H1 (cell line): ENCODE results near the gene MGLL. TPM values are rescaled to one million over a fixed set of nuclear protein-coding genes. Genes with fewer than 3 reads are reported as not detected.

Experiments used
- CTCF ChIA-PET: fragments of 300-600 bp; sonication (Branson Sonifier 250); formaldehyde crosslinking; loops from one replicate; lab custom pipeline; 2021; ENCODE audit not compliant: partially characterized antibody; lab: Charles Lee
- POLR2A ChIA-PET: fragments of 300-600 bp; sonication (Branson Sonifier 250); formaldehyde crosslinking; loops from one replicate; lab custom pipeline; 2021; ENCODE audit warnings: inconsistent platforms; ENCODE audit not compliant: partially characterized antibody; lab: Charles Lee
- DNase-seq, 2 experiments: peaks; one replicate each; pipeline versions ENCODE4 v3.0.0 to v3.0.0-alpha.2; 2010 to 2022; ENCODE audit warnings: low spot score in 2 of 2, low read depth in 1 of 2, mixed read lengths in 1 of 2
- FAIRE-seq: peaks from 2 replicates; lab custom pipeline; 2011; peaks lifted over from hg19 to GRCh38; lab: Jason Lieb, UNC
- H2AFZ ChIP-seq: 2 replicates; pipeline ENCODE4 v1.8.1; 2012; ENCODE audit warnings: low read length, inconsistent platforms
- H2AK5ac ChIP-seq: 2 replicates; pipeline ENCODE4 v1.6.1; 2013; ENCODE audit warnings: low read depth, low read length
- H2BK120ac ChIP-seq: replicated peaks from 2 replicates; pipeline ENCODE3; 2013; ENCODE audit warnings: low read depth, low read length, inconsistent platforms
- H2BK12ac ChIP-seq: 2 replicates; pipeline ENCODE4 v1.6.1; 2013; ENCODE audit warnings: low read depth, low read length
- H2BK15ac ChIP-seq: 2 replicates; pipeline ENCODE4 v1.6.1; 2013; ENCODE audit warnings: low read length
- H2BK20ac ChIP-seq: 2 replicates; pipeline ENCODE4 v1.6.1; 2013; ENCODE audit warnings: low read length
- H2BK5ac ChIP-seq: 2 replicates; pipeline ENCODE4 v1.6.1; 2013; ENCODE audit warnings: low read depth, low read length
- H3K14ac ChIP-seq: 2 replicates; pipeline ENCODE4 v1.6.1; 2013; ENCODE audit warnings: inconsistent platforms; ENCODE audit not compliant: insufficient read length
- H3K18ac ChIP-seq: 2 replicates; pipeline ENCODE4 v1.6.1; 2013; ENCODE audit warnings: low read length; ENCODE audit errors: extremely low read depth
- H3K23ac ChIP-seq: 2 replicates; pipeline ENCODE4 v1.6.1; 2013; ENCODE audit warnings: inconsistent platforms; ENCODE audit not compliant: insufficient read length
- H3K23me2 ChIP-seq: 2 replicates; pipeline ENCODE4 v1.6.1; 2013; ENCODE audit warnings: low read depth, low read length
- H3K27ac ChIP-seq: 2 replicates; pipeline ENCODE4 v1.6.1; 2011; ENCODE audit warnings: low read depth, low read length, inconsistent platforms
- H3K27me3 ChIP-seq, 4 experiments: replicated peaks in 1 of 4; 1 replicate in 1 of 4; 2 replicates in 3 of 4; pipeline versions ENCODE4 v1.6.1 to v1.8.1; 2011 to 2013; ENCODE audit warnings: low read length in 3 of 4, mild to moderate bottlenecking in 3 of 4, inconsistent platforms in 2 of 4, mixed read lengths in 2 of 4, moderate library complexity in 1 of 4; ENCODE audit not compliant: control insufficient read depth in 3 of 4, insufficient read depth in 3 of 4; ENCODE audit errors: extremely low read depth in 1 of 4
- H3K36me3 ChIP-seq, 4 experiments: 2 replicates each; pipeline versions ENCODE4 v1.6.1 to v1.8.1; 2011 to 2013; ENCODE audit warnings: mild to moderate bottlenecking in 4 of 4, low read length in 3 of 4, moderate library complexity in 2 of 4, control low read depth in 1 of 4, inconsistent platforms in 1 of 4; ENCODE audit not compliant: insufficient read depth in 4 of 4, control insufficient read depth in 2 of 4
- H3K4ac ChIP-seq: replicated peaks from 2 replicates; pipeline ENCODE3; 2013; ENCODE audit warnings: low read length, low read depth, mixed read lengths, inconsistent platforms; ENCODE audit not compliant: insufficient read length
- H3K4me1 ChIP-seq, 4 experiments: replicated peaks in 1 of 4; 1 replicate in 1 of 4; 2 replicates in 3 of 4; pipeline versions ENCODE4 v1.6.1 to v1.8.1; 2011 to 2013; ENCODE audit warnings: low read length in 3 of 4, inconsistent platforms in 2 of 4, mixed read lengths in 1 of 4; ENCODE audit not compliant: insufficient read depth in 4 of 4, control insufficient read depth in 3 of 4
- H3K4me2 ChIP-seq, 2 experiments: 2 replicates each; pipeline versions ENCODE4 v1.6.1 to v1.8.1; 2011 to 2013; ENCODE audit warnings: low read depth in 2 of 2, low read length in 2 of 2, control low read depth in 1 of 2, inconsistent platforms in 1 of 2, mild to moderate bottlenecking in 1 of 2; ENCODE audit not compliant: insufficient read depth in 1 of 2
- H3K4me3 ChIP-seq, 4 experiments: fragments of 200-600, 300-600 bp in 1 of 4; sonication (generic), shearing (Covaris generic), sonication (Bioruptor Twin) in 1 of 4; 2 replicates each; pipeline versions ENCODE4 v1.5.1 to v1.8.1; 2011 to 2016; ENCODE audit warnings: low read length in 4 of 4, low read depth in 3 of 4, control low read depth in 2 of 4, inconsistent platforms in 2 of 4, mild to moderate bottlenecking in 2 of 4, mixed read lengths in 1 of 4, moderate library complexity in 1 of 4; ENCODE audit not compliant: insufficient read depth in 2 of 4; ENCODE audit errors: extremely low read depth in 1 of 4
- H3K56ac ChIP-seq: replicated peaks from 2 replicates; pipeline ENCODE3; 2013; ENCODE audit warnings: low read depth, mild to moderate bottlenecking, mixed read lengths, low read length, inconsistent platforms; ENCODE audit not compliant: insufficient read length
- H3K79me1 ChIP-seq: 2 replicates; pipeline ENCODE4 v1.6.1; 2013; ENCODE audit warnings: low read depth, low read length, control low read depth
- H3K79me2 ChIP-seq, 2 experiments: 2 replicates each; pipeline versions ENCODE4 v1.6.1 to v1.8.1; 2012 to 2013; ENCODE audit warnings: low read length in 2 of 2, mild to moderate bottlenecking in 2 of 2, inconsistent platforms in 1 of 2; ENCODE audit not compliant: insufficient read depth in 2 of 2, control insufficient read depth in 1 of 2
- H3K9ac ChIP-seq, 4 experiments: replicated peaks in 1 of 4; 1 replicate in 1 of 4; 2 replicates in 3 of 4; pipeline versions ENCODE4 v1.6.1 to v1.8.1; 2011 to 2013; ENCODE audit warnings: low read depth in 3 of 4, low read length in 3 of 4, control low read depth in 2 of 4, mild to moderate bottlenecking in 2 of 4, moderate library complexity in 2 of 4, inconsistent platforms in 1 of 4; ENCODE audit errors: extremely low read depth in 1 of 4
- H3K9me3 ChIP-seq, 2 experiments: 2 replicates each; pipeline versions ENCODE4 v1.6.1 to v1.8.1; 2012 to 2013; ENCODE audit warnings: mild to moderate bottlenecking in 2 of 2, moderate library complexity in 2 of 2, control low read depth in 1 of 2, inconsistent platforms in 1 of 2, low read depth in 1 of 2, low read length in 1 of 2, mixed read lengths in 1 of 2; ENCODE audit not compliant: insufficient read depth in 2 of 2
- H4K20me1 ChIP-seq, 2 experiments: replicated peaks in 1 of 2; 2 replicates each; pipeline versions ENCODE3 to v1.8.1; 2011 to 2013; ENCODE audit warnings: inconsistent platforms in 2 of 2, low read length in 2 of 2, mild to moderate bottlenecking in 1 of 2; ENCODE audit not compliant: insufficient read depth in 2 of 2, control insufficient read depth in 1 of 2
- H4K5ac ChIP-seq: 2 replicates; pipeline ENCODE4 v1.6.1; 2013; ENCODE audit warnings: low read length, low read depth, mixed read lengths, inconsistent platforms; ENCODE audit not compliant: insufficient read length
- H4K8ac ChIP-seq: 2 replicates; pipeline ENCODE4 v1.8.0; 2013; ENCODE audit warnings: mild to moderate bottlenecking, moderate library complexity, low read length, inconsistent platforms; ENCODE audit not compliant: insufficient read depth; ENCODE audit errors: extremely low read depth
- H4K91ac ChIP-seq: replicated peaks from 2 replicates; pipeline ENCODE3; 2013; ENCODE audit warnings: low read length, mixed read lengths, inconsistent platforms; ENCODE audit not compliant: insufficient read length
- EP300 ChIP-seq, 2 experiments: IDR thresholded peaks; 1 replicate in 1 of 2; 2 replicates in 1 of 2; pipeline ENCODE4 v1.6.1; 2011 to 2012; ENCODE audit warnings: low read depth in 2 of 2, low read length in 2 of 2, mild to moderate bottlenecking in 2 of 2, borderline replicate concordance in 1 of 2, inconsistent platforms in 1 of 2, moderate library complexity in 1 of 2
- MAFK ChIP-seq: IDR thresholded peaks from 2 replicates; pipeline ENCODE4 v1.6.1; 2012; ENCODE audit warnings: low read depth, mild to moderate bottlenecking, improper control_type of control experiment, low read length
- POLR2AphosphoS5 ChIP-seq: IDR thresholded peaks from 2 replicates; pipeline ENCODE4 v1.6.1; 2011; ENCODE audit warnings: low read depth, low read length
- RAD21 ChIP-seq, 2 experiments: IDR thresholded peaks in 1 of 2; conservative IDR thresholded peaks in 1 of 2; 2 replicates each; pipeline ENCODE4 v1.6.1; 2011; ENCODE audit warnings: low read depth in 2 of 2, low read length in 2 of 2, improper control_type of control experiment in 1 of 2, inconsistent platforms in 1 of 2, mild to moderate bottlenecking in 1 of 2, moderate library complexity in 1 of 2
- RNF2 ChIP-seq: fragments of 200-900, 300-1000 bp; sonication (generic); IDR thresholded peaks from 2 replicates; pipeline ENCODE4 v1.7.1; 2016; ENCODE audit warnings: borderline replicate concordance, low read depth, mild to moderate bottlenecking, antibody characterized with exemption, low read length; ENCODE audit not compliant: poor library complexity, severe bottlenecking; ENCODE audit errors: missing control alignments
- SIRT6 ChIP-seq: IDR thresholded peaks from one replicate; pipeline ENCODE4 v1.7.1; 2012; ENCODE audit warnings: low read length, inconsistent platforms
- SP4 ChIP-seq: IDR thresholded peaks from 2 replicates; pipeline ENCODE4 v1.6.1; 2012; ENCODE audit warnings: low read length, inconsistent platforms
- TAF1 ChIP-seq: IDR thresholded peaks from 2 replicates; pipeline ENCODE4 v1.6.1; 2011; ENCODE audit warnings: mild to moderate bottlenecking, low read depth, low read length
- TAF7 ChIP-seq: optimal IDR thresholded peaks from 2 replicates; pipeline ENCODE3; 2011; ENCODE audit warnings: low read depth, mild to moderate bottlenecking, inconsistent platforms, low read length, moderate library complexity, borderline replicate concordance
- WGBS, 2 experiments: shearing (Covaris generic) in 1 of 2; methylation state at CpG; one replicate each; pipeline versions ENCODE4 v1.1.6 to v1.1.7; 2013 to 2015; ENCODE audit warnings: low lambda C conversion rate in 2 of 2, mixed read lengths in 2 of 2, inconsistent platforms in 1 of 2, low coverage in 1 of 2, missing lambda C conversion rate in 1 of 2; ENCODE audit not compliant: insufficient replicate concordance in 2 of 2, insufficient coverage in 1 of 2, insufficient read length in 1 of 2; ENCODE audit errors: extremely low coverage in 1 of 2, missing lambda C conversion rate in 1 of 2; 5-methylcytosine and 5-hydroxymethylcytosine counted together
- polyA plus RNA-seq, 7 experiments: library from polyadenylated mRNA; depleted of rRNA in 3 of 7; stranded (reverse) in 5 of 7; unstranded in 2 of 7; fragments of >200 nt in 5 of 7; fragments of 200-250 nt in 2 of 7; gene quantifications; 1 replicate in 5 of 7; 2 replicates in 1 of 7; 4 replicates in 1 of 7; pipeline versions ENCODE4 v1.2.1 to v1.2.3, GENCODE V29; 2011 to 2013; ENCODE audit warnings: missing spikeins in 2 of 7, mixed read lengths in 2 of 7
- total RNA-seq: library from RNA; stranded (reverse); fragmentation: NEBNext Ultra II Directional; extraction: Animal tissue kit (Norgen Biotek cat#: 25700); gene quantifications from 2 replicates; pipeline ENCODE4 v1.2.1, GENCODE V29; 2021
- TF ChIP-seq, protein P1 (sequence below): IDR thresholded peaks from 2 replicates; pipeline ENCODE4 v1.6.1; 2011; ENCODE audit warnings: low read depth, mild to moderate bottlenecking, low read length; ENCODE audit not compliant: insufficient read depth

Gene MGLL
- total and polyA plus RNA-seq, 2 of the 8 experiments (the other 6 are each of a cell fraction or from before 2014, with no cell fraction given) = 0.05 to 0.34 TPM

DNA sequence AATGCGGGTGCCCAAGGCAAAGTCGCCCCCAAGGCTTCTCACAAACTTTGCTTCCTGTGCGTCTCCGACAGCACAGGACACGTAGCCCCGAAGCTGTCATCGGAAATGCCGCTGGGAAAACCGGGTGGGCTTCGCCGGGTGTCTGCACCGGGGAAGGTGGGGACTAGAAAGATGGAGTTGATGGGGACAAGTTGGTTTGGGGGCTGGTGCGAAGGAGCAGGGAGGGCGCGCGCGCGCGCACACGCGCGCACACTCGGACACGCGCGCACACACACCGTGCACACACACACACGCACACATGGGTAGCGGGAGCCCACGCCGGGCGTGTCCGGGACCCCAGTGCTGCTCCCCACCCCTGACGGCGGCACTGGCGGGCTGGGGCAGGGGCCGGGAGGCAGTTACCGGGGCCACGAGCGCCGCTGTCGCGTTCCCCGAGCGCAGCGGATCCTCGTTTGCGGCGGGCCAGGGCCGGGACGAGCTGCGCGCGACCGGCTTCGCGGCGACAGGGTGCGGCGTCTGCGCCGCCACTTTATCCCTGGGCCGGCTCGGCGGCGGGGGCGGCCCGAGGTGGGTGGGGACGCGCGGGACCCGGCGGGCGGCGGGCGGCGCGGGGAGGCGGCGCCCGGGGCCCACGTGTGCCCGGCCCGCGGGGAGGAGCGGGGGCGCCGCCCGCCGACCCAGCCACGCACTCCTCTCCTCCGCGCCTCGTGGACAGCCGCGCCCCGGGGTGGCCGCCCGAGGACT lies 539 bp upstream of the MGLL start:
- Histone ChIP-seq H4K8ac (peak overlapping the region; percentile 57), H4K20me1 (peaks cover 0 to 3% of the 10 kb centered on the region in 2 experiments), H3K9ac (peak overlapping the region in 1 of 4 experiments; percentile 59; a peak in 1 of 7 replicates), H2AFZ (no peak overlapping the region), H2BK20ac (no peak overlapping the region), H3K56ac (no peak overlapping the region), H3K23me2 (peaks cover 9% of the 10 kb centered on the region; the same call in 1 of the 2 replicates), H3K79me1 (no peaks in the 10 kb centered on the region), H2BK120ac (no peak overlapping the region), H3K23ac (no peak overlapping the region), H4K5ac (no peak overlapping the region), H3K79me2 (no peaks in the 10 kb centered on the region), H4K91ac (no peak overlapping the region), H3K18ac (no peak overlapping the region), H2BK15ac (no peak overlapping the region), H3K27me3 (peaks cover 11 to 31% (median 25%) of the 10 kb centered on the region in 4 experiments; a peak in 6 of 7 replicates), H3K4me3 (peak overlapping the region; percentile 56 to 75 (median 64)), H3K14ac (no peak overlapping the region), H3K4me1 (peaks cover 0 to 10% (median 1%) of the 10 kb centered on the region in 4 experiments; a peak in 6 of 7 replicates), H2BK5ac (no peak overlapping the region; the same call in 1 of the 2 replicates), H3K36me3 (no peaks in the 10 kb centered on the region), H3K4me2 (peak overlapping the region; percentile 85 to 99), H3K4ac (no peak overlapping the region), H3K9me3 (0 out of 4 replicates have a peak, but pooled peaks cover 0 to 3% of the 10 kb centered on the region in 2 experiments), H2BK12ac (no peak overlapping the region; the same call in 1 of the 2 replicates), H2AK5ac (no peak overlapping the region), H3K27ac (no peak overlapping the region)
- CTCF ChIA-PET = interaction anchor here (0.6 to 5.7 kb wide), 8 partner anchors 9 to 170 kb away, joined by 3 to 28 read pairs (median 4); no protein-coding TSS in a partner anchor
- 1% methylated on average over 51 of the region's 99 CpGs; no CpG with 5 or more reads in 1 of the 2 experiments for WGBS, 2 experiments
- POLR2A ChIA-PET = interaction anchor here (0.7 to 1.5 kb wide), 4 partner anchors 107 to 150 kb away, joined by 3 read pairs; partner anchors contain the start of gene ABTB1
- FAIRE-seq (no peak), DNase-seq (peak in 1 of 2 experiments; percentile 60)
- TF ChIP-seq TAF7 (no peak), MAFK (no peak), TAF1 (no peak), POLR2AphosphoS5 (no peak), RNF2 (no peak), SP4 (no peak), RAD21 (IDR thresholded peaks at IDR 0.05 in 1 of 2, conservative IDR thresholded peaks at IDR 0.05 in 1 of 2; ENCODE audit: low read depth in 2 of 2, low read length in 2 of 2) (no peak), EP300 (IDR thresholded peaks at IDR 0.05; ENCODE audit: borderline replicate concordance in 1 of 2, low read depth in 2 of 2, low read length in 2 of 2) (no peak), SIRT6 (no peak)
- TF ChIP-seq, protein P1, sequence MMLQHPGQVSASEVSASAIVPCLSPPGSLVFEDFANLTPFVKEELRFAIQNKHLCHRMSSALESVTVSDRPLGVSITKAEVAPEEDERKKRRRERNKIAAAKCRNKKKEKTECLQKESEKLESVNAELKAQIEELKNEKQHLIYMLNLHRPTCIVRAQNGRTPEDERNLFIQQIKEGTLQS = no peak
